ENCODE results near the gene GDPD3.

The GDPD3 gene

GRCh38 chr16:30095166-30096078 is 17.9 kb downstream of the GDPD3 start:
- no peak for DNase-seq (ENCODE audit: low read depth)

- no peak for DNase-seq (ENCODE audit: low read depth)
Observed at GRCh38 chr16:30094541-30095165, 18.7 kb downstream of the GDPD3 start.

DNA sequence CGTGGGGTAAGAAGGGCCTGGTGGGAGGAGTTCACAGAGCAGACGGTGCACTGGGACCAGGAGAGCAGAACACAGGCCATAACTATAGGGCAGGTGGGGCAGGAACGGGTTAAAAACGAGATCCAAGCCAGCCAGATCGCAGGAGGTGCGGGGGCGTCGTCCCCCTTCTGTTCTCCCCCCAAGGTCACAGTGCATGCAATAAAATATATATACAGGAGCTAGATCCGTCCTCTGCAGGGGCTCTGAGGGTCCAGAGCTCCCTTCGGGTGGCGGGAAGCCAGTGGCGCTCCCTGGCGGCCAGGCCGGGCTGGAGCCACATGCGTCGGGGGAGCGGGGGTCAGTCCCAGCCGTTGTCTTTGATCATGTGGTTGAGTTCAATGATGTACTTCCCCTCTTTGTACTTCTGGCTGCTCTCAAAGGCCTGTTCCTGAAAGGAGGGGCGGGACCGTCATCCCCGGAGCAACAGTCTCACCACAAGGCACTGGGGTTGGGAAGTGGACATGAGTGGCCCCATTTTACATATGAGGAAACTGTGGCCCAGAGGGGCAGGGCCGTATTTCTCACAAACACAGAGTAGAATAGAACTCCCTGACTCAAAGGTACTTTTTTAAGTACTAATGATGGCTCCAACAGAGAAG is 20.8 kb downstream of the GDPD3 start:
- no peak for DNase-seq (ENCODE audit: low read depth)

DNA sequence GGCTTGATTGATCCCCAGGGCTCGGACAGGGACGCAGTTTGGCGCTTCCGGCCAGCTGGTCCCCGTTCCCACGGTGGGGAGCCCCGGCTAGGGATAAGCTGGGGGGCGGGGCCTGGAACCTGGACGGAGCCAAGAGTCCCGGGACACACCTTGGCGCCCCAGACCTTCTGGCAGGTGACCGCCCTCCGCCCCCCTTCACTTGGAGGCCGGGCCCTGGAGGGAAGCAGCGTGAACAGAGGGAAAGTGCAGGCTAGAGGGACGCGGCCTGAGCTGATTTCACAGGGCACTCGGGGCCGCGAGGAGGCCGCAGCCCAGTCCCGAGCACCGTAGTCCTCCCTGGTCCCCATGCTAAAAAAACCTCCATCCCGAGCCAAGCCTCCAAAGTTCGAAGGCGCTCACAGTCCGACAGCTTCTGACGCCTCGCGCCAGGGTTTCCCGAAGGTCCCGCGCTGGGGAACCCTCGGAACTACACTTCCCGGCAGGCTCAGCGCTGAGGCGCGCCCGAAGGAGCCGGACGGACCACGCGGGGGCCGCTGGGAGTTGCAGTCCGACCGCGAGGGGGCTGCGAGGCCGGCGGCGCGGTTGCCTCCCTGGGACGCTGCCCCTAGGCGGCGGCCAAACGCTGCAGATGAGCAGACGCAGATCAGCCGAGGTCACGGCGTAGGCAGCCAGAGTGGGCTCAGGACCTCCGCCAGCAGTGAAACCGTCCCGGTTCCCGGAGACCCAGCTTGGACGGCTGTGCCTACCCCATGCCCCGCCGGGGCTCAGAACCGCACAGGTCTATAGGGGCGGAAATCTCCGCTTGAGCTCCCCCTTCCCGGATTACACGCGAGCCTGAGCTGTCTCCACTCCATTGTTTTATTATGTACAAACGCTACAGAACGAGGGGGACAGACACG is 21.6 kb downstream of the GDPD3 start, which contains the start of gene TBX6:
TSS of gene TBX6 (minus strand) at position 451 of the 899 bp plus-strand sequence. CDS start 731 bp downstream, outside the sequence.
- no peak for DNase-seq (ENCODE audit: low read depth)

DNA sequence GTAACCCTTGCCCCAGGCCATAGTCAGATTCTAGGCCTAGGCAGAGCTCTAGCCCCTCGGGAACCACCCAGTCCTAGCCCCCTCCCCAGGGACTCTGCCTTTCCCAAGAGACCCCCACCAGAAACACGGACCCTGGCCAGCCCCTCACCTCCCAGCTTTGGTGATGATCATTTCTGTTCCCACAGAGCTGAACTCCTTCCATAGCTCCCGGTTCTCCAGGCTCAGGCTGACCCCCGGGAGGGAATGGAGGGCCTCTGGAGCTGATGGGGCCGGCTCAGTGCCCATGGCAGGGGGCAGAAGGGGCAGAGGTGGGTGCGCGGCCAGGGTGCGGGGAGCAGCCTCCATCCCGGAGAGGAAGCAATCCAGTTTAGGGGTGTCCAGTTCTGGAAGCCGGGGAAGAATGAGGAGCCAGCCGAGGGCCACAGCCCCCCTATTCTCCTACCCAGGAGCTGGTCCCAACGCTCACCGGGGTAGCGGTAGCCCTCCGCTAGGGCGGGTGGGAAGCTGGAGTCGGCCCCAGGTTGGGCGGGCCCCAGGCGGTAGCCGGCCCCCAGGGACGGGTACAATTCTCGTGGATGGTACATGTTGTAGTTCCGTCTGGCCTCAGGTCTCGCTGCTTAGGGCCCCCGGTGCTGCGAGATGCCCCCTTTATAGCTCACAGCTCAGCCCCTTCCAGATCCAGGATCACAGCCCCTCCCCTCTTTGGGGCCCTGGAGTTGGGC is 22.6 kb downstream of the GDPD3 start:
- DNase-seq (ENCODE audit: low read depth) = no peak

DNA sequence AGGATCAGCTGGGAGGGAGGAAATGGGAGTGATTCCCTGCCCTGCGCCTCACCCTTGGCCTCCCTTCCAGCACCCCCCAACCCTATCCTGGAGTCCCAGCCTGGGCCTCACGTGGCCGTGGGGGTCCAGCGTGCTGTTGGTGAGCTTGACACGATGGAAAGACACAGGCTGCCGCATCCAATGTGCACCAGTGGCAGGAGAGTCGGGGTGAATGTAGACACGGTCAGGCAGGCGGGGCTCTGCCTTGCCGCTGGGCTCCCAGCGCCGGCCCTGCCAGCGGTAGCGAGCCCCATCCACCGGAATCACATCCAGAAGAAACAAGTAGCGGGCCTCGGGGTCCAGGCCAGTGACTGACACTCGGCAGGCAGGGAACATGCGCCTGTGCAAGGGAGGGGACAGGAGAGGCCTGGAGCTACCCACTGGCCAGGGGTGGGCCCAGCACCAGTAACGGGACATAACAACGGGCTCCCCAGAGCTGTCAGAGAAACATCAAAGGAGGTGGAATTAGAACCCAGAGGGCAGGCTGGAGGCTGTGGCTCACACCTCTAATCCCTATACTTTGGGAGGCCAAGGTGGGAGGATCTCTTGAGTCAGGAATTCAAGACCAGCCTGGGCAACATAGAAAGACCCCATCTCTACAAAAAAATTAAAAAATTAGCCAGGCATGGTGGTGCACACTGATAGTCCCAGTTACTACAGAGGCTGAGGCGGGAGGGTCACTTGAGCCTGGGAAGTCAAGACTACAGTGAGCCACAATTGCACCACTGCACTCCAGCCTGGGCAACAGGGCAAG is 24.3 kb downstream of the GDPD3 start:
- no peak for DNase-seq (ENCODE audit: low read depth)

DNA sequence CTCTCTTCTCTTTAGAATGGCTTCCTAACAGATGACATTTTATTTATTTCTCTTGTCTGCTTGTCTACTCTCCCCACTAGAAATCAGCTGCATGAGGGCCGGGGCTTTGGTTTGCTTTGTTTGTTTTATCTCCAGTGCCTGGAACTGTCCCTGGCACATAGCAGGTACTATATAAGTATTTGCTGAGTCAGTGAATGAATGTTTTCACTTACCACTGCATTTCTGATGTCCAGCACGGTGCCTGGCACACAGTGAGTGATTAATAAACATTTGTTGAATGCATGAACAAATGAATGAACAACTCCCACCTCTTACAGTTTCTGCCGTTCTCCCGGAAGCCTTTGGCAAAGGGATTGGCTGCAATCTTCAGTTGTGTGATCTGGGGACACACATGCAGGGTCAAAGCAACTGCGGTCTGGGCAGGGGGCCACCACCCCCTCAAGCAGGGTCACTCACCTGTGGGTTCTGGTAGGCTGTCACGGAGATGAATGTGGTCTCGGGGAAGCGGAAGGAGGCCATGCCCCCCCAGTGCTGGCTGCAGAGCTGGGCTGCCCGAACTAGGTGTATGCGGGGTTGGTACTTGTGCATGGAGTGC is 25.0 kb downstream of the GDPD3 start:
- no peak for DNase-seq (ENCODE audit: low read depth)

GRCh38 chr16:30087181-30087898 is 26.0 kb downstream of the GDPD3 start:
- no peak for DNase-seq (ENCODE audit: low read depth)

DNA sequence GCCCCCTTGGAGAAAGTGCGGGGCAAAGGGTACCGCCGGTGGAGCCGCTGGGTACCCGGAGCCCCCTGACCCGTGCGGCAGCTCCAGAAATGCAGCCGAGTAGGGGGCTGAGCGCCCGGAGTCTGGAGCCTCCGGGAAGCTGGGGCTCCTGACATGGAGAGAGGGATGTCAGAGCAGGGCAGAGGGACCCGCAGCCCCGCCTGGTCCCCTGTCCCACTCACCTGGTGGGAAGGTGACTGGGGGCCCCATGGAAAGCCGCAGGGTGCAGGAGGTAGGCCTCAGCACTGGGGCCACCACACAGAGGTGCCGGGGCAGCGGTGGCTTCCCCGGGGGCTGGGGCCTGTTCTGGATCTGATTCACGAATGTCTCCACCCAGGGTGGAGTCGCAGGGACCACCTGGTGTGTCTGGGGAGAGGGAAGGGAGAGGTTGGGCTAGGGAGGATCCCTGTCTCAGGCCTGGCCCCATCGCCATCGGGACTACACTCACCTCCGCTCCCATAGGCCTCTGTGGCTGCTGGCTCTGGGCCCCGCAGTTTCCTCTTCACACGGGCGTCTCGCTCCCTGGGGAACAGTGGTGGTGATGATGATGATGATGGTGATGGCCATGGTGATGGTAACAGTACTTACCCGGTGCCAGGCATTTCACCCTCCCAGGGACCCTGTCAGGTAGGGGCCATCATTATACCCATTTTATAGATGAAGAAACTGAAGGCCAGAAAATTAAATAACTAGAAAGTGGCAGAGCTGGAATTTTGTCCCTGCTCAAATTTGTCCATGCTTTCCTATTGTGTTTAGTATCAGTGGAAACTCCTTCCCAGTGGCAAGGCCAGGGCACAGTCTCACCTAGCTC is 26.8 kb downstream of the GDPD3 start:
- DNase-seq (ENCODE audit: low read depth) = no peak

GRCh38 chr16:30085820-30086219 is 27.5 kb downstream of the GDPD3 start:
- no peak for DNase-seq (ENCODE audit: low read depth)

- DNase-seq (ENCODE audit: low read depth) = no peak
Observed at GRCh38 chr16:30085247-30085646, 28.1 kb downstream of the GDPD3 start.

- DNase-seq (ENCODE audit: low read depth) = no peak
Observed at GRCh38 chr16:30084816-30085159, 28.5 kb downstream of the GDPD3 start.

- DNase-seq (ENCODE audit: low read depth) = no peak
Observed at GRCh38 chr16:30084096-30084815, 29.1 kb downstream of the GDPD3 start.

DNA sequence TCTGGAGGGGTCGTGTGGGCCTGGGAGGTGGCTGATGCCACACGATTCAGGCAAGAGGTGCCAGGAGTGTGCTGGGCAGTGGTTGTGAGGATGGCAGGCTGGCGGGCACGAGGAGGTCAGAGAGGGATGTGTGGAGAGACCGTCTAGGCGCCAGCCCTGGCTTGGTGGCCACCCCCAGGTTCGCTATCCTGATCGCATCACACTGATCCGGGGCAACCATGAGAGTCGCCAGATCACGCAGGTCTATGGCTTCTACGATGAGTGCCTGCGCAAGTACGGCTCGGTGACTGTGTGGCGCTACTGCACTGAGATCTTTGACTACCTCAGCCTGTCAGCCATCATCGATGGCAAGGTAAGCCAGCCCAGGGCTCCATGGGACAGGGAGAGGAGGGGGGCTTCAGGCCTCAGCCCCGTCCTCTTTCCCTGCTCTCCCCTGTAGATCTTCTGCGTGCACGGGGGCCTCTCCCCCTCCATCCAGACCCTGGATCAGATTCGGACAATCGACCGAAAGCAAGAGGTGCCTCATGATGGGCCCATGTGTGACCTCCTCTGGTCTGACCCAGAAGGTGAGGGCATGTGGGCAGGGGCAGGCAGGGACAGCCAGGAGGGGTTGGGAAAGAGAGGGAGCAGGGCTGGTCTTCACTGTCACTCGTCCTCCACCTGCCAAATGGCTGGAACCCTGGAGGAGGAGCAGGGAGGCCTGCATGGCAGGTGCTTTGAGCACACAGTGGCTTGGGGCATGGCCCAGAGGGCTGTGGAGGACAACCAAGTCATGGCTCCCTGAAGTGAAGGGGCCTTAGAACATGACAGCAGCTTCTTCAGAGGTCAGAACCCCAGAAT is 29.9 kb downstream of the GDPD3 start:
- no peak for DNase-seq (ENCODE audit: low read depth)

GRCh38 chr16:30082545-30083090 is 30.7 kb downstream of the GDPD3 start:
- DNase-seq (ENCODE audit: low read depth) = no peak

- DNase-seq (ENCODE audit: low read depth) = no peak
Observed at GRCh38 chr16:30079480-30079879, 33.9 kb downstream of the GDPD3 start.

Measured in non-pigmented ciliary epithelial cell (primary cell).